ENCODE data around the gene LRCOL1.

Gene LRCOL1

GRCh38 chr12:132635076-132635955 lies 24.9 kb upstream of the LRCOL1 start:
- no peak for DNase-seq

GRCh38 chr12:132634411-132634990 lies 24.1 kb upstream of the LRCOL1 start:
- no peak for DNase-seq

- no peak for DNase-seq
These were observed 23.5 kb upstream of the LRCOL1 start for GRCh38 chr12:132633901-132634300.

- no peak for DNase-seq
These were observed 23.0 kb upstream of the LRCOL1 start for GRCh38 chr12:132633398-132633797.

GRCh38 chr12:132632521-132633228 lies 22.3 kb upstream of the LRCOL1 start:
- no peak for DNase-seq

- DNase-seq: no peak
These were observed 21.3 kb upstream of the LRCOL1 start for GRCh38 chr12:132631666-132632065.

GRCh38 chr12:132630672-132631071 lies 20.3 kb upstream of the LRCOL1 start:
- DNase-seq: no peak

GRCh38 chr12:132629330-132629729 lies 18.9 kb upstream of the LRCOL1 start:
- DNase-seq: no peak

GRCh38 chr12:132625731-132626430 lies 15.5 kb upstream of the LRCOL1 start:
- no peak for DNase-seq

- no peak for DNase-seq
These were observed 14.7 kb upstream of the LRCOL1 start for GRCh38 chr12:132624910-132625630.

GRCh38 chr12:132624186-132624855 lies 13.9 kb upstream of the LRCOL1 start:
- no peak for DNase-seq

GRCh38 chr12:132623072-132623869 lies 12.9 kb upstream of the LRCOL1 start:
- DNase-seq: no peak

- no peak for DNase-seq
These were observed 12.2 kb upstream of the LRCOL1 start for GRCh38 chr12:132622437-132623071.

GRCh38 chr12:132621657-132622435 lies 11.5 kb upstream of the LRCOL1 start:
- DNase-seq: no peak

- no peak for DNase-seq
These were observed 10.7 kb upstream of the LRCOL1 start for GRCh38 chr12:132620899-132621656.

- DNase-seq: no peak
These were observed 9.9 kb upstream of the LRCOL1 start for GRCh38 chr12:132620113-132620898.

- no peak for DNase-seq
These were observed 9.2 kb upstream of the LRCOL1 start for GRCh38 chr12:132619386-132620112.

Data from CD4-positive, alpha-beta T cell treated with Interleukin-17A for 4 hours (primary cell).